HG03521 (cell line): ENCODE measurements around the gene FOXC1.

Source experiments
- ATAC-seq: cut with Tn5 transposase; IDR thresholded peaks from one replicate; pipeline ENCODE4 v1.9.1; 2021; ENCODE audit warnings: mild to moderate bottlenecking, moderate library complexity; ENCODE audit not compliant: unreplicated experiment

The FOXC1 gene

GRCh38 chr6:1640476-1640875 is 30.8 kb downstream of the FOXC1 start:
- ATAC-seq = no peak

GRCh38 chr6:1641343-1641885 is 31.7 kb downstream of the FOXC1 start:
- ATAC-seq = no peak

GRCh38 chr6:1643111-1643510 is 33.4 kb downstream of the FOXC1 start:
- ATAC-seq = no peak

GRCh38 chr6:1643830-1644445 is 34.2 kb downstream of the FOXC1 start:
- ATAC-seq = no peak

- no peak for ATAC-seq
Measured at GRCh38 chr6:1644516-1645060, 34.9 kb downstream of the FOXC1 start.

- no peak for ATAC-seq
Measured at GRCh38 chr6:1645466-1646185, 35.9 kb downstream of the FOXC1 start.

- no peak for ATAC-seq
Measured at GRCh38 chr6:1651362-1651761, 41.6 kb downstream of the FOXC1 start.

- ATAC-seq = no peak
Measured at GRCh38 chr6:1652842-1653241, 43.1 kb downstream of the FOXC1 start.

GRCh38 chr6:1654054-1654453 is 44.3 kb downstream of the FOXC1 start:
- no peak for ATAC-seq

GRCh38 chr6:1657116-1657770 is 47.5 kb downstream of the FOXC1 start:
- no peak for ATAC-seq

- ATAC-seq = no peak
Measured at GRCh38 chr6:1657771-1658165, 48.1 kb downstream of the FOXC1 start.

- ATAC-seq = no peak
Measured at GRCh38 chr6:1658212-1659005, 48.7 kb downstream of the FOXC1 start.

GRCh38 chr6:1659816-1660215 is 50.1 kb downstream of the FOXC1 start:
- no peak for ATAC-seq

GRCh38 chr6:1662534-1662933 is 52.8 kb downstream of the FOXC1 start:
- no peak for ATAC-seq
